ENCODE results near the gene ZIC2.

ZIC2 gene

GRCh38 chr13:99961636-99962035 is 19.9 kb upstream of the ZIC2 start:
- peaks cover 7 to 100% of the 10 kb centered on the region in 2 donors for H3K27me3 ChIP-seq
- H3K9me3 ChIP-seq: no peaks in the 10 kb centered on the region
- no peak for TF ChIP-seq CTCF (IDR thresholded peaks at IDR 0.05)
- H3K36me3 ChIP-seq: no peaks in the 10 kb centered on the region
- no peak overlapping the region for H3K4me3 ChIP-seq
- H3K4me1 ChIP-seq: peaks cover 0 to 31% (median 21%) of the 10 kb centered on the region in 4 donors
- no peak for DNase-seq
- intact Hi-C loops (cut with DNase I; ENCODE audit: low total_unique reads): no loop called here
- H3K27ac ChIP-seq: no peak overlapping the region

- DNase-seq: no peak
- no peak overlapping the region for H3K4me3 ChIP-seq
- intact Hi-C loops (cut with DNase I; ENCODE audit: low total_unique reads): no loop called here
- no peaks in the 10 kb centered on the region for H3K9me3 ChIP-seq
- H3K36me3 ChIP-seq: no peaks in the 10 kb centered on the region
- TF ChIP-seq CTCF (IDR thresholded peaks at IDR 0.05): no peak
- H3K4me1 ChIP-seq: peaks cover 0 to 25% (median 15%) of the 10 kb centered on the region in 4 donors
- peaks cover 4 to 100% of the 10 kb centered on the region in 2 donors for H3K27me3 ChIP-seq
- H3K27ac ChIP-seq: no peak overlapping the region
Observed at GRCh38 chr13:99962242-99962641, 19.3 kb upstream of the ZIC2 start.

DNA sequence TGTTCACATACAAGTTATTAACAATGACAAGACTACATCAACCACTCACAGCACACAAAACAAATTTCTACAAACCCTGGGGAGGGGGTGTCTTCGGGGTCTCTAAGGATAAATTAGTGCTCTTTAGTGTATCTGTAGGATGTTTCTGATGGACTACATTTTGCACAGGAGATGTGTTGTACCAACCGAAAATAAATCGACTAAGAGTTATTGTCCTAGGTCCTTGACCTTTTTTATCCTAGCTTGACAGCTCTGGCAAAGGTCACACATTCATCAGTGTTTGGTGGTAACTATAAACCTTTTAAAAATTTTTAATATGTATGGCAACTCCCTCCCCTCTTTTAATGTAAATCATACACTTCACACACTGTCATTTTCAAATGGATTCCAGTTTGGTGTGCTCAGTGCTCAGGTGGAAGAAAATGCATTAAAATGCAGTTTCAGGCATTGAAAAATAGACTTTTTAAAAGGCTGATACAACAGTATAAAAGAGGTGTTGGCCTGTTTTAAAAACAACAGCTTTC is 17.7 kb upstream of the ZIC2 start:
- intact Hi-C loops (cut with DNase I; ENCODE audit: low total_unique reads): no loop called here
- H3K4me3 ChIP-seq: no peak overlapping the region
- DNase-seq: no peak
- no peak overlapping the region for H3K27ac ChIP-seq
- H3K36me3 ChIP-seq: no peaks in the 10 kb centered on the region
- no peak for TF ChIP-seq CTCF (IDR thresholded peaks at IDR 0.05)
- H3K4me1 ChIP-seq: peaks cover 0 to 26% (median 16%) of the 10 kb centered on the region in 4 donors
- peaks cover 7 to 100% of the 10 kb centered on the region in 2 donors for H3K27me3 ChIP-seq
- H3K9me3 ChIP-seq: no peaks in the 10 kb centered on the region

GRCh38 chr13:99965329-99966000 is 16.1 kb upstream of the ZIC2 start:
- peaks cover 11 to 98% of the 10 kb centered on the region in 2 donors for H3K27me3 ChIP-seq
- no peaks in the 10 kb centered on the region for H3K9me3 ChIP-seq
- intact Hi-C loops (cut with DNase I; ENCODE audit: low total_unique reads): no loop called here
- DNase-seq: no peak
- no peak overlapping the region for H3K27ac ChIP-seq
- no peak overlapping the region for H3K4me3 ChIP-seq
- H3K36me3 ChIP-seq: no peaks in the 10 kb centered on the region
- peaks cover 0 to 27% (median 22%) of the 10 kb centered on the region in 4 donors for H3K4me1 ChIP-seq
- no peak for TF ChIP-seq CTCF (IDR thresholded peaks at IDR 0.05)

DNA sequence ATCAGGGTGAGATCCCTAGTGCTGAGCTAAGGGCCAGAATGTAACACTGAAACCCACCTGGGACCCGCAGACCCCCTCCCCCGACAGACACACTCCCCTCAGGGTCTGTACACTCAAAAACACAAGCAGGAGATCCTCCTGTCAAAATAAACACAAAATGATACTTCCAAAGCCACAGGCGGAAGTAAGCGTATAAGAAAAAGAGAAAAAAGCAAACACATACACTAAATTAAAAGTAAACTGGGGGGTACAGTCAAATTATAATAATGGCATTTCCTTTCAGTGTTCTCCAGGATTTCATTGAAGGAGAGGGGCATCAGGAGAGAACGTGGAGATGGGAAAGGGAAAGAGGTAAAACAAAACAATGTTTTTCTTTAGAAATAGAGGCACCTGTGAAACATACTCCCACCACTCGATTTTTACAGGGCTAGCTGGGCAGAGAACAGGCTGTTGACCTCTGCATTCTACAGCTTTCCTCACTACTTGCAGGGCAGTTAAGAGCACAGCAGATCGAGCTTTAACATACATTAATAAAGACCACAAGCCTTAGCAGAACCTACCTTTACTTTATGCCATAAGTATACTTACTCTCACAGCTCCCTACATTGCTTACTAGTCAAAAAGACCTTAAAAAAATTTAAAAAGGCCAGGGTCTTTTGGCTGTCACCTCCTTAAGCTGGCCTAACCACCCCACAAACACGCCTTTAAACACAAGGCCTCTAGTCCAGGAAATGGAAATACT is 15.3 kb upstream of the ZIC2 start:
- Histone ChIP-seq H3K4me3 (no peak overlapping the region), H3K27me3 (peaks cover 13 to 98% of the 10 kb centered on the region in 2 donors), H3K9me3 (no peaks in the 10 kb centered on the region), H3K27ac (no peak overlapping the region), H3K4me1 (peaks cover 0 to 34% (median 29%) of the 10 kb centered on the region in 4 donors), H3K36me3 (no peaks in the 10 kb centered on the region)
- intact Hi-C loops (cut with DNase I; ENCODE audit: low total_unique reads): no loop called here
- DNase-seq: no peak
- no peak for TF ChIP-seq CTCF (IDR thresholded peaks at IDR 0.05)

Measured in tibial artery (tissue), 4 donors.